WTC11 (cell line): ENCODE measurements around the gene MYPN. TPM values are rescaled to one million over a fixed set of nuclear protein-coding genes. Genes with fewer than 3 reads are reported as not detected.

ENCODE experiments used
- ATAC-seq: fragments of 200-7000 bp; cut with Tn5 transposase; 2 replicates; pipeline ENCODE4 v1.10.0; 2021; ENCODE audit warnings: mild to moderate bottlenecking, moderate library complexity
- CTCF ChIA-PET: fragments of 300-600 bp; sonication (Branson Sonifier 250); formaldehyde crosslinking; loops from one replicate; lab custom pipeline; 2021; ENCODE audit warnings: antibody characterized with exemption; lab: Charles Lee
- POLR2A ChIA-PET: fragments of 350-600 bp; sonication (Branson Sonifier 250); formaldehyde crosslinking; loops from one replicate; lab custom pipeline; 2021; ENCODE audit warnings: antibody characterized with exemption; lab: Charles Lee
- DNase-seq: peaks from one replicate; pipeline ENCODE4 v3.0.0; 2021; ENCODE audit warnings: low spot score
- H3K27ac Mint-ChIP-seq: 2 replicates; pipeline ENCODE4 v1.8.0; 2021; ENCODE audit warnings: mixed read lengths
- H3K27me3 Mint-ChIP-seq: 2 replicates; pipeline ENCODE4 v1.8.0; 2021; ENCODE audit warnings: low read depth, mild to moderate bottlenecking, moderate library complexity, mixed read lengths
- H3K36me3 Mint-ChIP-seq: 2 replicates; pipeline ENCODE4 v1.8.0; 2021; ENCODE audit warnings: mixed read lengths
- H3K4me1 Mint-ChIP-seq: 2 replicates; pipeline ENCODE4 v1.8.0; 2022; ENCODE audit warnings: mixed read lengths
- H3K4me3 Mint-ChIP-seq: 2 replicates; pipeline ENCODE4 v1.8.0; 2021; ENCODE audit warnings: mild to moderate bottlenecking, moderate library complexity, mixed read lengths
- H3K9me3 Mint-ChIP-seq: 2 replicates; pipeline ENCODE4 v1.8.0; 2021; ENCODE audit warnings: mixed read lengths
- AFF4 ChIP-seq: sonication (generic); formaldehyde crosslinking; IDR thresholded peaks from 2 replicates; pipeline ENCODE4 v1.8.1; 2023; ENCODE audit warnings: mild to moderate bottlenecking, missing genetic modification reagents, borderline replicate concordance
- AR ChIP-seq: fragments of 250-450 bp; sonication (Bioruptor Pico); IDR thresholded peaks from 2 replicates; pipeline ENCODE4 v1.9.0; 2021; ENCODE audit warnings: mild to moderate bottlenecking
- ARID4B ChIP-seq: sonication (generic); formaldehyde crosslinking; IDR thresholded peaks from 2 replicates; pipeline ENCODE4 v1.8.0; 2023; ENCODE audit warnings: missing genetic modification reagents, mild to moderate bottlenecking, borderline replicate concordance
- CBFB ChIP-seq: sonication (generic); formaldehyde crosslinking; IDR thresholded peaks from 2 replicates; pipeline ENCODE4 v1.8.1; 2022; ENCODE audit warnings: mild to moderate bottlenecking, low read depth, missing genetic modification reagents
- CREM ChIP-seq: sonication (generic); formaldehyde crosslinking; IDR thresholded peaks from 2 replicates; pipeline ENCODE4 v1.8.1; 2022; ENCODE audit warnings: mild to moderate bottlenecking, missing genetic modification reagents, moderate library complexity
- ELF4 ChIP-seq: sonication (generic); formaldehyde crosslinking; IDR thresholded peaks from 2 replicates; pipeline ENCODE4 v1.8.1; 2022; ENCODE audit warnings: low read depth, mild to moderate bottlenecking, moderate library complexity, missing genetic modification reagents
- ETV6 ChIP-seq: sonication (generic); formaldehyde crosslinking; IDR thresholded peaks from 2 replicates; pipeline ENCODE4 v1.8.1; 2022; ENCODE audit warnings: mild to moderate bottlenecking, missing genetic modification reagents
- FOXJ3 ChIP-seq: sonication (generic); formaldehyde crosslinking; IDR thresholded peaks from 2 replicates; pipeline ENCODE4 v1.9.0; 2021; ENCODE audit warnings: missing genetic modification reagents, mild to moderate bottlenecking, borderline replicate concordance
- GTF2I ChIP-seq: fragments of 250-450 bp; sonication (Bioruptor Pico); conservative IDR thresholded peaks from 2 replicates; pipeline ENCODE4 v1.4.0; 2021; ENCODE audit warnings: mild to moderate bottlenecking
- PRRX2 ChIP-seq: fragments of 250-450 bp; sonication (Bioruptor Pico); IDR thresholded peaks from 2 replicates; pipeline ENCODE4 v1.8.0; 2021; ENCODE audit warnings: mild to moderate bottlenecking
- RELA ChIP-seq: sonication (generic); formaldehyde crosslinking; IDR thresholded peaks from 2 replicates; pipeline ENCODE4 v1.8.1; 2022; ENCODE audit warnings: missing genetic modification reagents, mild to moderate bottlenecking, borderline replicate concordance
- SMAD4 ChIP-seq: sonication (generic); formaldehyde crosslinking; IDR thresholded peaks from 2 replicates; pipeline ENCODE4 v1.8.0; 2022; ENCODE audit warnings: mild to moderate bottlenecking, missing genetic modification reagents
- TEAD1 ChIP-seq: sonication (generic); formaldehyde crosslinking; IDR thresholded peaks from 2 replicates; pipeline ENCODE4 v1.8.0; 2022; ENCODE audit warnings: mild to moderate bottlenecking, missing genetic modification reagents
- USF2 ChIP-seq: sonication (generic); formaldehyde crosslinking; IDR thresholded peaks from 2 replicates; pipeline ENCODE4 v1.8.1; 2023; ENCODE audit warnings: mild to moderate bottlenecking, missing genetic modification reagents, moderate library complexity
- ZNF281 ChIP-seq: sonication (generic); formaldehyde crosslinking; IDR thresholded peaks from 2 replicates; pipeline ENCODE4 v1.8.0; 2023; ENCODE audit warnings: mild to moderate bottlenecking, missing genetic modification reagents
- total RNA-seq: library from RNA; stranded (reverse); gene quantifications from 3 replicates; pipeline ENCODE4 v1.2.3, GENCODE V29; 2021

The MYPN gene
- total RNA-seq, 1 experiment from 2014 or later: not detected

GRCh38 chr10:68237173-68237572, 127.9 kb downstream of the MYPN start:
- CTCF ChIA-PET: interaction anchor here (1.1 kb wide), 1 partner anchor 24 kb away, joined by 3 read pairs; no protein-coding TSS in a partner anchor

GRCh38 chr10:68238371-68238770, 129.1 kb downstream of the MYPN start:
- Mint-ChIP-seq H3K36me3 (no peaks in the 10 kb centered on the region), H3K4me3 (no peak overlapping the region), H3K27me3 (peaks cover 24% of the 10 kb centered on the region), H3K27ac (no peak overlapping the region), H3K9me3 (no peaks in the 10 kb centered on the region), H3K4me1 (no peaks in the 10 kb centered on the region)
- ChIA-PET CTCF (interaction anchor here (0.7 kb wide), 1 partner anchor 801 kb away, joined by 8 read pairs; no protein-coding TSS in a partner anchor), POLR2A (no interaction called here)
- DNase-seq (no peak), ATAC-seq (no peak)
- TF ChIP-seq PRRX2: no peak
- no peak for TF ChIP-seq AR (CRISPR knock-in tag)
- no peak for TF ChIP-seq FOXJ3
- TF ChIP-seq USF2 (CRISPR knock-in tag): no peak
- TF ChIP-seq ELF4 (CRISPR knock-in tag): no peak
- TF ChIP-seq ARID4B (CRISPR knock-in tag): no peak
- no peak for TF ChIP-seq GTF2I
- no peak for TF ChIP-seq SMAD4 (CRISPR knock-in tag)
- no peak for TF ChIP-seq RELA (CRISPR knock-in tag)
- TF ChIP-seq ETV6: no peak
- TF ChIP-seq TEAD1 (CRISPR knock-in tag): no peak
- no peak for TF ChIP-seq ZNF281 (CRISPR knock-in tag)

More at GRCh38 chr10:68237173-68237572, 127.9 kb downstream of the MYPN start:
- no peak for TF ChIP-seq CREM (CRISPR knock-in tag)
- TF ChIP-seq CBFB: no peak
- TF ChIP-seq AFF4 (CRISPR knock-in tag): no peak
- TF ChIP-seq TEAD1 (CRISPR knock-in tag): no peak
- no peak overlapping the region for H3K27ac Mint-ChIP-seq
- ATAC-seq (no peak), DNase-seq (no peak)
- H3K36me3 Mint-ChIP-seq: no peaks in the 10 kb centered on the region
- no peak overlapping the region for H3K4me3 Mint-ChIP-seq
- no peaks in the 10 kb centered on the region for H3K9me3 Mint-ChIP-seq
- peaks cover 1% of the 10 kb centered on the region; the same call in 1 of the 2 replicates for H3K4me1 Mint-ChIP-seq
- POLR2A ChIA-PET: no interaction called here
- peaks cover 31% of the 10 kb centered on the region for H3K27me3 Mint-ChIP-seq
